SK-N-SH treated with all-trans-retinoic acid at 6 μM for 48 hours (cell line): ENCODE results near the gene PPP2R1B.
A peak's percentile ranks its signal among the peaks of the same experiment; 100 is the strongest.

Experiments
- ATAC-seq: fragments of 200-7000 bp; cut with Tn5 transposase; 3 replicates; pipeline ENCODE4 v1.9.1; 2020; ENCODE audit warnings: mild to moderate bottlenecking, moderate library complexity
- CSDC2 ChIP-seq: fragments of 250-450 bp; sonication (Bioruptor Pico); IDR thresholded peaks from 2 replicates; pipeline ENCODE4 v1.5.0; 2020; ENCODE audit warnings: mild to moderate bottlenecking, moderate library complexity
- ESRRG ChIP-seq: fragments of 250-450 bp; sonication (Bioruptor Pico); IDR thresholded peaks from 2 replicates; pipeline ENCODE4 v1.6.1; 2021; ENCODE audit warnings: mild to moderate bottlenecking
- GLIS3 ChIP-seq: fragments of 250-450 bp; sonication (Bioruptor Pico); IDR thresholded peaks from 2 replicates; pipeline ENCODE4 v1.5.0; 2020; ENCODE audit warnings: mild to moderate bottlenecking, moderate library complexity
- OSR1 ChIP-seq: fragments of 250-450 bp; sonication (Bioruptor Pico); IDR thresholded peaks from 2 replicates; pipeline ENCODE4 v1.8.0; 2022; ENCODE audit warnings: moderate library complexity, mild to moderate bottlenecking, inconsistent platforms
- PPARA ChIP-seq: fragments of 250-450 bp; sonication (Bioruptor Pico); IDR thresholded peaks from 2 replicates; pipeline ENCODE4 v1.5.0; 2020; ENCODE audit warnings: mild to moderate bottlenecking, borderline replicate concordance
- RARB ChIP-seq: fragments of 250-450 bp; sonication (Bioruptor Pico); IDR thresholded peaks from 2 replicates; pipeline ENCODE4 v1.8.0; 2021; ENCODE audit warnings: mild to moderate bottlenecking, moderate library complexity
- SNAI2 ChIP-seq: fragments of 250-450 bp; sonication (Bioruptor Pico); IDR thresholded peaks from 2 replicates; pipeline ENCODE4 v1.5.0; 2020; ENCODE audit warnings: mild to moderate bottlenecking, moderate library complexity
- TCF4 ChIP-seq: fragments of 250-450 bp; sonication (Bioruptor Pico); IDR thresholded peaks from 2 replicates; pipeline ENCODE4 v1.8.0; 2021; ENCODE audit warnings: mild to moderate bottlenecking, moderate library complexity, borderline replicate concordance
- ZFP3 ChIP-seq: fragments of 250-450 bp; sonication (Bioruptor Pico); IDR thresholded peaks from 2 replicates; pipeline ENCODE4 v1.5.0; 2020; ENCODE audit warnings: mild to moderate bottlenecking, moderate library complexity
- ZNF565 ChIP-seq: fragments of 450-650 bp; formaldehyde crosslinking; conservative IDR thresholded peaks from 2 replicates; pipeline ENCODE4 v1.5.0; 2020; ENCODE audit warnings: low read depth, mild to moderate bottlenecking, moderate library complexity
- ZNF8 ChIP-seq: fragments of 450-650 bp; formaldehyde crosslinking; IDR thresholded peaks from 2 replicates; pipeline ENCODE4 v1.5.0; 2020; ENCODE audit warnings: mild to moderate bottlenecking, moderate library complexity
- TF ChIP-seq, protein P1 (sequence below): fragments of 250-450 bp; sonication (Bioruptor Pico); IDR thresholded peaks from 2 replicates; pipeline ENCODE4 v1.5.0; 2020; ENCODE audit warnings: mild to moderate bottlenecking, moderate library complexity
- TF ChIP-seq, protein P2 (sequence below): fragments of 250-450 bp; sonication (Bioruptor Pico); IDR thresholded peaks from 2 replicates; pipeline ENCODE4 v1.8.0; 2021; ENCODE audit warnings: low read depth, mild to moderate bottlenecking, moderate library complexity, borderline replicate concordance
- TF ChIP-seq, protein P3 (sequence below): fragments of 250-450 bp; sonication (Bioruptor Pico); IDR thresholded peaks from 2 replicates; pipeline ENCODE4 v1.5.1; 2021; ENCODE audit warnings: mild to moderate bottlenecking, moderate library complexity
- TF ChIP-seq, protein P4 (sequence below): fragments of 250-450 bp; sonication (Bioruptor Pico); IDR thresholded peaks from 2 replicates; pipeline ENCODE4 v1.8.0; 2020; ENCODE audit warnings: mild to moderate bottlenecking, moderate library complexity, borderline replicate concordance
- TF ChIP-seq, protein P5 (sequence below): fragments of 250-450 bp; sonication (Bioruptor Pico); IDR thresholded peaks from 2 replicates; pipeline ENCODE4 v1.5.1; 2020; ENCODE audit warnings: low read depth, mild to moderate bottlenecking, moderate library complexity

The PPP2R1B gene

DNA sequence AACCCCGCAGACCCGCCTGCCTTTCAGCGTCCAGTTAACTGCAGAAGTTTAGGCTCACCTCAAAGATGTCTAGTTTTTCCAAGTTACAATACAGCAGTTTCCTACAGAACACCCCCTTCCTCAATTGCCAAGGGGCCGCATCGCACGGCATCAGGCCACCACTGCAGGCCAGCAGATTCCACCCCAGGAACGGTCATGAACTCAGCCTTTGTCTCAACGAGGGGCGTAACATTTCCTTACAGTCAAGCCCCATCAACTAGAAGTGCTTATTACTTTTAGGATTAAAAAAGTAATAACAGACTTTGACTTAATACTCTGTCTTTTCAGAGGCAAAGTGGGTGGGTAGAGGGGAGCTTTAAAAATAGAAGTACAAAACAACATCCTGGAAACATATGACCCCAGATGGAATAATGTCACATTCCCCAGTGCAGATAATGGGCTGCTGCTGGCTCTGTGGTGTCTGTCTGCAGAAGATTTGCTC lies 36.3 kb downstream of the PPP2R1B start:
- TF ChIP-seq PPARA (CRISPR knock-in tag) (no peak), RARB (CRISPR knock-in tag) (no peak), ESRRG (CRISPR knock-in tag) (no peak), CSDC2 (CRISPR knock-in tag) (no peak), GLIS3 (CRISPR knock-in tag) (no peak), TCF4 (CRISPR knock-in tag) (no peak), ZNF565 (CRISPR knock-in tag) (no peak), ZNF8 (CRISPR knock-in tag) (no peak), OSR1 (CRISPR knock-in tag) (no peak), ZFP3 (CRISPR knock-in tag) (no peak), SNAI2 (CRISPR knock-in tag) (no peak)
- TF ChIP-seq, protein P1, sequence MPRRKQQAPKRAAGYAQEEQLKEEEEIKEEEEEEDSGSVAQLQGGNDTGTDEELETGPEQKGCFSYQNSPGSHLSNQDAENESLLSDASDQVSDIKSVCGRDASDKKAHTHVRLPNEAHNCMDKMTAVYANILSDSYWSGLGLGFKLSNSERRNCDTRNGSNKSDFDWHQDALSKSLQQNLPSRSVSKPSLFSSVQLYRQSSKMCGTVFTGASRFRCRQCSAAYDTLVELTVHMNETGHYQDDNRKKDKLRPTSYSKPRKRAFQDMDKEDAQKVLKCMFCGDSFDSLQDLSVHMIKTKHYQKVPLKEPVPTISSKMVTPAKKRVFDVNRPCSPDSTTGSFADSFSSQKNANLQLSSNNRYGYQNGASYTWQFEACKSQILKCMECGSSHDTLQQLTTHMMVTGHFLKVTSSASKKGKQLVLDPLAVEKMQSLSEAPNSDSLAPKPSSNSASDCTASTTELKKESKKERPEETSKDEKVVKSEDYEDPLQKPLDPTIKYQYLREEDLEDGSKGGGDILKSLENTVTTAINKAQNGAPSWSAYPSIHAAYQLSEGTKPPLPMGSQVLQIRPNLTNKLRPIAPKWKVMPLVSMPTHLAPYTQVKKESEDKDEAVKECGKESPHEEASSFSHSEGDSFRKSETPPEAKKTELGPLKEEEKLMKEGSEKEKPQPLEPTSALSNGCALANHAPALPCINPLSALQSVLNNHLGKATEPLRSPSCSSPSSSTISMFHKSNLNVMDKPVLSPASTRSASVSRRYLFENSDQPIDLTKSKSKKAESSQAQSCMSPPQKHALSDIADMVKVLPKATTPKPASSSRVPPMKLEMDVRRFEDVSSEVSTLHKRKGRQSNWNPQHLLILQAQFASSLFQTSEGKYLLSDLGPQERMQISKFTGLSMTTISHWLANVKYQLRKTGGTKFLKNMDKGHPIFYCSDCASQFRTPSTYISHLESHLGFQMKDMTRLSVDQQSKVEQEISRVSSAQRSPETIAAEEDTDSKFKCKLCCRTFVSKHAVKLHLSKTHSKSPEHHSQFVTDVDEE (CRISPR knock-in tag), result no peak
- TF ChIP-seq, protein P2, sequence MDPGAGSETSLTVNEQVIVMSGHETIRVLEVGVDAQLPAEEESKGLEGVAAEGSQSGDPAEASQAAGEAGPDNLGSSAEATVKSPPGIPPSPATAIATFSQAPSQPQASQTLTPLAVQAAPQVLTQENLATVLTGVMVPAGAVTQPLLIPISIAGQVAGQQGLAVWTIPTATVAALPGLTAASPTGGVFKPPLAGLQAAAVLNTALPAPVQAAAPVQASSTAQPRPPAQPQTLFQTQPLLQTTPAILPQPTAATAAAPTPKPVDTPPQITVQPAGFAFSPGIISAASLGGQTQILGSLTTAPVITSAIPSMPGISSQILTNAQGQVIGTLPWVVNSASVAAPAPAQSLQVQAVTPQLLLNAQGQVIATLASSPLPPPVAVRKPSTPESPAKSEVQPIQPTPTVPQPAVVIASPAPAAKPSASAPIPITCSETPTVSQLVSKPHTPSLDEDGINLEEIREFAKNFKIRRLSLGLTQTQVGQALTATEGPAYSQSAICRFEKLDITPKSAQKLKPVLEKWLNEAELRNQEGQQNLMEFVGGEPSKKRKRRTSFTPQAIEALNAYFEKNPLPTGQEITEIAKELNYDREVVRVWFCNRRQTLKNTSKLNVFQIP (CRISPR knock-in tag), result no peak
- TF ChIP-seq, protein P3, sequence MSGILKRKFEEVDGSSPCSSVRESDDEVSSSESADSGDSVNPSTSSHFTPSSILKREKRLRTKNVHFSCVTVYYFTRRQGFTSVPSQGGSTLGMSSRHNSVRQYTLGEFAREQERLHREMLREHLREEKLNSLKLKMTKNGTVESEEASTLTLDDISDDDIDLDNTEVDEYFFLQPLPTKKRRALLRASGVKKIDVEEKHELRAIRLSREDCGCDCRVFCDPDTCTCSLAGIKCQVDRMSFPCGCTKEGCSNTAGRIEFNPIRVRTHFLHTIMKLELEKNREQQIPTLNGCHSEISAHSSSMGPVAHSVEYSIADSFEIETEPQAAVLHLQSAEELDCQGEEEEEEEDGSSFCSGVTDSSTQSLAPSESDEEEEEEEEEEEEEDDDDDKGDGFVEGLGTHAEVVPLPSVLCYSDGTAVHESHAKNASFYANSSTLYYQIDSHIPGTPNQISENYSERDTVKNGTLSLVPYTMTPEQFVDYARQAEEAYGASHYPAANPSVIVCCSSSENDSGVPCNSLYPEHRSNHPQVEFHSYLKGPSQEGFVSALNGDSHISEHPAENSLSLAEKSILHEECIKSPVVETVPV, result no peak
- TF ChIP-seq, protein P4, sequence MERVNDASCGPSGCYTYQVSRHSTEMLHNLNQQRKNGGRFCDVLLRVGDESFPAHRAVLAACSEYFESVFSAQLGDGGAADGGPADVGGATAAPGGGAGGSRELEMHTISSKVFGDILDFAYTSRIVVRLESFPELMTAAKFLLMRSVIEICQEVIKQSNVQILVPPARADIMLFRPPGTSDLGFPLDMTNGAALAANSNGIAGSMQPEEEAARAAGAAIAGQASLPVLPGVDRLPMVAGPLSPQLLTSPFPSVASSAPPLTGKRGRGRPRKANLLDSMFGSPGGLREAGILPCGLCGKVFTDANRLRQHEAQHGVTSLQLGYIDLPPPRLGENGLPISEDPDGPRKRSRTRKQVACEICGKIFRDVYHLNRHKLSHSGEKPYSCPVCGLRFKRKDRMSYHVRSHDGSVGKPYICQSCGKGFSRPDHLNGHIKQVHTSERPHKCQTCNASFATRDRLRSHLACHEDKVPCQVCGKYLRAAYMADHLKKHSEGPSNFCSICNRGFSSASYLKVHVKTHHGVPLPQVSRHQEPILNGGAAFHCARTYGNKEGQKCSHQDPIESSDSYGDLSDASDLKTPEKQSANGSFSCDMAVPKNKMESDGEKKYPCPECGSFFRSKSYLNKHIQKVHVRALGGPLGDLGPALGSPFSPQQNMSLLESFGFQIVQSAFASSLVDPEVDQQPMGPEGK (CRISPR knock-in tag), result no peak
- TF ChIP-seq, protein P5, sequence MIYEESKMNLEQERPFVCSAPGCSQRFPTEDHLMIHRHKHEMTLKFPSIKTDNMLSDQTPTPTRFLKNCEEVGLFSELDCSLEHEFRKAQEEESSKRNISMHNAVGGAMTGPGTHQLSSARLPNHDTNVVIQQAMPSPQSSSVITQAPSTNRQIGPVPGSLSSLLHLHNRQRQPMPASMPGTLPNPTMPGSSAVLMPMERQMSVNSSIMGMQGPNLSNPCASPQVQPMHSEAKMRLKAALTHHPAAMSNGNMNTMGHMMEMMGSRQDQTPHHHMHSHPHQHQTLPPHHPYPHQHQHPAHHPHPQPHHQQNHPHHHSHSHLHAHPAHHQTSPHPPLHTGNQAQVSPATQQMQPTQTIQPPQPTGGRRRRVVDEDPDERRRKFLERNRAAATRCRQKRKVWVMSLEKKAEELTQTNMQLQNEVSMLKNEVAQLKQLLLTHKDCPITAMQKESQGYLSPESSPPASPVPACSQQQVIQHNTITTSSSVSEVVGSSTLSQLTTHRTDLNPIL (CRISPR knock-in tag), result no peak
- ATAC-seq, result no peak

DNA sequence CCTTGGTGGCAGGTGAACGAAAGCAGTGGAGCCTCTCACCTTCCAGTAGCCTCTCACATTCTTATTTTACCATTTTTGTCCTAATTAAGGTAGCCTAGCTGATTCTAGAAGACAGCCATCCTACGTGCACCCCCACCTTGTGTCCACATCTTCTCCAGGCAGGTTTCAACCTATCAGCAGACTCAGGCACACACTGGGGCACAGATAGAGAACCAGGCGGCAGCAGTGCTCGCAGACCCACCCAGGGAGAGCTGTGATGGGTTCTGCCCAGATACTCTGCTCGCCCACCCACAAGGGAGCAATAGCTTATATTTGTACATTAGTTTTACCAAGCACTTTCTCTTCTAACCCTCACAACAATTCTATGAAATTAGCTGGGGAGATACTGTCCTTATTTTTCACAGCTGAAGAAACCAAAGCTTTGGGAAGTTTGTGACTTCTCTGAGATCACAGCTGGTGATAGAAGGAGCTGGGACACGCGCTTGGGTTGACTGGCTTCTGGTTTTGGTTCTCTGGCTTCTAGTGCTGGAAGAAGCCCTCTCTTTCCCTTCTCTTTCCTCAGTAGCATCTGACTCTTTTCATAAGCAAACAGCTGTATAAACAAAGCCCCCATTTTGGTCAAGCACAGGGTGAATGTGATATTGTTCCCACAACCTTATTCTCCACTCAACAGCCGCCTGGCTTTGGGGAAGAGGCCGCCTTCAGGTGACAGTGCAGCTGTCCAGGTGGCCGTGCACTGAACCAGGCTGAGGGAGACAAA lies 36.9 kb downstream of the PPP2R1B start:
- TF ChIP-seq TCF4 (CRISPR knock-in tag), result peak; percentile 23; the same call in 1 of the 2 replicates
- TF ChIP-seq, protein P4 (CRISPR knock-in tag), result no peak
- TF ChIP-seq, protein P2 (CRISPR knock-in tag), result no peak
- ATAC-seq, result no peak
